HCT116 (cell line): ENCODE results near the gene CLEC16A. TPM values are rescaled to one million over a fixed set of nuclear protein-coding genes. Genes with fewer than 3 reads are reported as not detected.

ENCODE experiments used
- ATAC-seq: fragments of 200-7000 bp; cut with Tn5 transposase; 2 replicates; pipeline ENCODE4 v1.9.1; 2020; ENCODE audit warnings: mild to moderate bottlenecking, moderate library complexity
- BruUV-seq: library from RNA; stranded (reverse); fragments of 400-500 nt; replicated peaks from 2 replicates; lab custom pipeline; 2021; lab: Mats Ljungman, UMichigan
- CTCF ChIA-PET: fragments of 300-600 bp; sonication (Branson Sonifier 250); formaldehyde crosslinking; loops from one replicate; lab custom pipeline; 2021; ENCODE audit warnings: antibody characterized with exemption; lab: Charles Lee
- POLR2A ChIA-PET: fragments of 300-600, 350-600 bp; sonication (Branson Sonifier 250); formaldehyde crosslinking; loops from one replicate; lab custom pipeline; 2021; ENCODE audit warnings: antibody characterized with exemption; lab: Charles Lee
- RAD21 ChIA-PET, 2 experiments: fragments of 300-600 bp; sonication (Branson Sonifier 250); formaldehyde crosslinking; loops; one replicate each; lab custom pipeline; 2023; ENCODE audit warnings: low total read pairs in 2 of 2; ENCODE audit not compliant: uncharacterized antibody in 2 of 2, unreplicated experiment in 2 of 2, low non-redundant PET in 1 of 2; lab: Charles Lee
- DNase-seq: peaks from one replicate; pipeline ENCODE4 v3.0.0-alpha.2; 2010; ENCODE audit warnings: low read depth, low spot score
- H2AFZ ChIP-seq: fragments of 200-600 bp; shearing (Covaris generic), sonication (generic); 2 replicates; pipeline ENCODE4 v1.6.1; 2017; ENCODE audit warnings: low read depth, mixed run types, mixed read lengths, antibody characterized with exemption, low read length; ENCODE audit not compliant: poor library complexity, severe bottlenecking
- H3K27ac ChIP-seq: 2 replicates; pipeline ENCODE4 v1.5.1; 2012; ENCODE audit warnings: low read depth, low read length
- H3K27me3 ChIP-seq: fragments of 200-600 bp; sonication (generic); 2 replicates; pipeline ENCODE4 v1.6.1; 2016; ENCODE audit warnings: mixed run types, low read length, mixed read lengths; ENCODE audit not compliant: insufficient read depth
- H3K36me3 ChIP-seq, 2 experiments: fragments of 200-500 bp in 1 of 2; fragments of 200-600 bp in 1 of 2; sonication (Bioruptor generic) in 1 of 2; sonication (generic) in 1 of 2; 2 replicates each; pipeline versions ENCODE4 v1.5.1 to v1.6.1; 2014 to 2016; ENCODE audit warnings: low read length in 2 of 2, inconsistent platforms in 1 of 2, mixed read lengths in 1 of 2, mixed run types in 1 of 2; ENCODE audit not compliant: insufficient read depth in 2 of 2, control insufficient read depth in 1 of 2
- H3K4me1 ChIP-seq, 2 experiments: fragments of 200-600 bp in 1 of 2; sonication (generic) in 1 of 2; 2 replicates each; pipeline versions ENCODE4 v1.5.1 to v1.6.1; 2012 to 2017; ENCODE audit warnings: low read length in 2 of 2, inconsistent platforms in 1 of 2, mild to moderate bottlenecking in 1 of 2, mixed read lengths in 1 of 2, mixed run types in 1 of 2, moderate library complexity in 1 of 2; ENCODE audit not compliant: insufficient read depth in 2 of 2, control insufficient read depth in 1 of 2
- H3K4me2 ChIP-seq: fragments of 200-600 bp; sonication (generic); 2 replicates; pipeline ENCODE4 v1.6.1; 2017; ENCODE audit warnings: mixed run types, low read length, mixed read lengths
- H3K4me3 ChIP-seq, 2 experiments: fragments of 200-600 bp in 1 of 2; sonication (generic) in 1 of 2; replicated peaks in 1 of 2; 2 replicates each; pipeline ENCODE4 v1.5.1; 2011 to 2016; ENCODE audit warnings: low read length in 2 of 2, control low read depth in 1 of 2, low read depth in 1 of 2, mild to moderate bottlenecking in 1 of 2, mixed read lengths in 1 of 2, mixed run types in 1 of 2
- H3K79me2 ChIP-seq: fragments of 200-600 bp; sonication (generic); 2 replicates; pipeline ENCODE4 v1.6.1; 2017; ENCODE audit warnings: mild to moderate bottlenecking, mixed run types, low read length, moderate library complexity, mixed read lengths; ENCODE audit not compliant: insufficient read depth
- H3K9ac ChIP-seq: fragments of 200-600 bp; sonication (generic); 2 replicates; pipeline ENCODE4 v1.6.1; 2016; ENCODE audit warnings: low read length, mixed read lengths
- H3K9me2 ChIP-seq: fragments of 200-600 bp; sonication (generic), shearing (Covaris generic); 2 replicates; pipeline ENCODE4 v1.6.1; 2017; ENCODE audit warnings: mixed run types, mild to moderate bottlenecking, moderate library complexity; ENCODE audit not compliant: insufficient read depth
- H3K9me3 ChIP-seq, 2 experiments: fragments of 200-500 bp in 1 of 2; fragments of 200-600 bp in 1 of 2; sonication (Bioruptor generic) in 1 of 2; sonication (generic) in 1 of 2; 2 replicates each; pipeline ENCODE4 v1.6.1; 2014 to 2017; ENCODE audit warnings: low read length in 2 of 2, mixed read lengths in 2 of 2, inconsistent platforms in 1 of 2, low read depth in 1 of 2, mild to moderate bottlenecking in 1 of 2, mixed run types in 1 of 2, moderate library complexity in 1 of 2; ENCODE audit not compliant: control insufficient read depth in 1 of 2, insufficient read depth in 1 of 2
- H4K20me1 ChIP-seq: fragments of 200-600 bp; sonication (generic), shearing (Covaris generic); 2 replicates; pipeline ENCODE4 v1.6.1; 2017; ENCODE audit warnings: mixed run types, mild to moderate bottlenecking, moderate library complexity; ENCODE audit not compliant: insufficient read depth
- ATF3 ChIP-seq: IDR thresholded peaks from 2 replicates; pipeline ENCODE4 v1.6.1; 2012
- EGR1 ChIP-seq: IDR thresholded peaks from 2 replicates; pipeline ENCODE4 v1.6.1; 2012; ENCODE audit warnings: low read depth
- ELF1 ChIP-seq: IDR thresholded peaks from 2 replicates; pipeline ENCODE4 v1.6.1; 2012; ENCODE audit warnings: low read depth, borderline replicate concordance
- EZH2phosphoT487 ChIP-seq: fragments of 200-600 bp; IDR thresholded peaks from 2 replicates; pipeline ENCODE4 v1.6.1; 2018; ENCODE audit warnings: antibody characterized with exemption, borderline replicate concordance
- FOSL1 ChIP-seq: IDR thresholded peaks from 2 replicates; pipeline ENCODE4 v1.6.1; 2012; ENCODE audit warnings: low read depth
- MAX ChIP-seq: IDR thresholded peaks from 2 replicates; pipeline ENCODE4 v1.6.1; 2012
- SP1 ChIP-seq: IDR thresholded peaks from 2 replicates; pipeline ENCODE4 v1.6.1; 2012; ENCODE audit warnings: low read depth
- YY1 ChIP-seq: IDR thresholded peaks from 2 replicates; pipeline ENCODE4 v1.6.1; 2011; ENCODE audit warnings: low read length, low read depth, moderate library complexity, mild to moderate bottlenecking; ENCODE audit not compliant: insufficient replicate concordance; ENCODE audit errors: extremely low read depth
- ZBTB33 ChIP-seq: IDR thresholded peaks from 2 replicates; pipeline ENCODE4 v1.6.1; 2011; ENCODE audit warnings: mild to moderate bottlenecking, low read length, moderate library complexity; ENCODE audit not compliant: insufficient replicate concordance; ENCODE audit errors: extremely low read depth
- ZNF274 ChIP-seq: fragments of 200-500 bp; sonication (Bioruptor generic); IDR thresholded peaks from 2 replicates; pipeline ENCODE4 v1.6.1; 2014; ENCODE audit warnings: mild to moderate bottlenecking, low read depth, low read length, inconsistent platforms
- intact Hi-C: fragments of 100-400 bp; cut with micrococcal nuclease; formaldehyde crosslinking; loops from 2 replicates; pipeline ENCODE4 v1.10.0; 2022
- total RNA-seq: library from RNA; stranded (reverse); gene quantifications from one replicate; pipeline ENCODE4 v1.2.1, GENCODE V29; 2021; ENCODE audit not compliant: unreplicated experiment

CLEC16A gene
- total RNA-seq, 1 experiment from 2014 or later: 18.0 TPM

- TF ChIP-seq EGR1 (no peak), SP1 (peak; percentile 73), MAX (peak; percentile 77)
These were observed 189.1 kb downstream of the CLEC16A start (continued) for GRCh38 chr16:11133344-11133943.

GRCh38 chr16:11134722-11135463 is 190.5 kb downstream of the CLEC16A start:
- no peak for ATAC-seq
- H3K9me3 ChIP-seq: no peaks in the 10 kb centered on the region
- ChIA-PET POLR2A (interaction anchor here (1.0 kb wide), 1 partner anchor 121 kb away, joined by 3 read pairs; the partner anchor contains the start of gene SOCS1), RAD21 (no interaction called here), CTCF (interaction anchor here (1.4 kb wide), 1 partner anchor 8 kb away, joined by 5 read pairs; no protein-coding TSS in a partner anchor)
- no TSS peak for BruUV-seq
- no peak overlapping the region for H3K4me2 ChIP-seq
- TF ChIP-seq FOSL1 (no peak), ZBTB33 (no peak), ATF3 (no peak), EZH2phosphoT487 (no peak), SP1 (no peak), ELF1 (no peak), YY1 (no peak), ZNF274 (no peak)
- no peak overlapping the region for H2AFZ ChIP-seq
- no peaks in the 10 kb centered on the region for H3K36me3 ChIP-seq
- no peak for DNase-seq
- H3K79me2 ChIP-seq: no peaks in the 10 kb centered on the region
- intact Hi-C loops: no loop called here
- no peak overlapping the region for H3K4me3 ChIP-seq
- no peak overlapping the region for H3K27ac ChIP-seq
- H3K27me3 ChIP-seq: no peaks in the 10 kb centered on the region
- no peaks in the 10 kb centered on the region for H3K9me2 ChIP-seq
- no peaks in the 10 kb centered on the region for H4K20me1 ChIP-seq
- no peak overlapping the region for H3K9ac ChIP-seq
- peaks cover 59 to 75% of the 10 kb centered on the region in 2 experiments for H3K4me1 ChIP-seq
